H7 (cell line): ENCODE data around the gene HMG20A. TPM values are rescaled to one million over a fixed set of nuclear protein-coding genes. Genes with fewer than 3 reads are reported as not detected.
A peak's percentile ranks its signal among the peaks of the same experiment; 100 is the strongest.

ENCODE experiments used
- DNase-seq: peaks from one replicate; pipeline ENCODE4 v3.0.0; 2012
- H3K27me3 ChIP-seq: 2 replicates; pipeline ENCODE4 v1.6.0; 2011; ENCODE audit warnings: mild to moderate bottlenecking, low read length; ENCODE audit not compliant: control insufficient read depth, insufficient read depth
- H3K36me3 ChIP-seq: replicated peaks from 2 replicates; pipeline ENCODE4 v1.5.1; 2011; ENCODE audit warnings: low read length; ENCODE audit not compliant: control insufficient read depth, insufficient read depth
- H3K4me3 ChIP-seq: 2 replicates; pipeline ENCODE4 v1.5.1; 2011; ENCODE audit warnings: low read depth, mild to moderate bottlenecking, control low read depth, low read length, moderate library complexity; ENCODE audit not compliant: insufficient read depth
- total RNA-seq: library from RNA; depleted of rRNA; stranded (reverse); fragments of >200 nt; shearing (Covaris generic); gene quantifications from 2 replicates; pipeline ENCODE4 v1.2.3, GENCODE V29; 2014

Gene HMG20A
- total RNA-seq, 1 experiment from 2014 or later: 41.0 TPM

GRCh38 chr15:77514641-77515402 is 94.1 kb downstream of the HMG20A start:
- Histone ChIP-seq H3K27me3 (no peaks in the 10 kb centered on the region), H3K36me3 (no peaks in the 10 kb centered on the region), H3K4me3 (no peak overlapping the region)
- DNase-seq: peak; percentile 30

DNA sequence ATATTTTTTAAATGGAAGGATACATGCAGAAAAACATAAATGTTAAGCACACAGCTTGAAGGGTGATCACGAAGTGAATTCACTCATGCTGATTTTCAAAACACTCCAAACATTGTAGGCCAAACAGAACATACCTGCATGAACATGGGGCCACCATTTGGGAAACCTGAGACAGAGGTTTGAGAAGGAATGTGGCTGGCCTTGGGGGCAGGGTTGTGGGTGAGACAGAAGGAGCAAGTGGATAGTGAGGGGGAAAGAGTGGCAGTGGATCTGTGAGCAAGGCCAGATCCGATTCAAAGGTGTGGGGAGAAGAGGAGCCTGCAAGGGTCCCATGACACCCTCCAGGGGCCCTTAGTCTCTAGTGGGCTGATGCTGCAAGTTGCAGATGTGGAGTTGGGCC is 94.9 kb downstream of the HMG20A start:
- no peak overlapping the region for H3K4me3 ChIP-seq
- no peaks in the 10 kb centered on the region for H3K36me3 ChIP-seq
- H3K27me3 ChIP-seq: no peaks in the 10 kb centered on the region
- peak; percentile 21 for DNase-seq

GRCh38 chr15:77516076-77516475 is 95.4 kb downstream of the HMG20A start:
- DNase-seq: no peak
- no peak overlapping the region for H3K4me3 ChIP-seq

DNA sequence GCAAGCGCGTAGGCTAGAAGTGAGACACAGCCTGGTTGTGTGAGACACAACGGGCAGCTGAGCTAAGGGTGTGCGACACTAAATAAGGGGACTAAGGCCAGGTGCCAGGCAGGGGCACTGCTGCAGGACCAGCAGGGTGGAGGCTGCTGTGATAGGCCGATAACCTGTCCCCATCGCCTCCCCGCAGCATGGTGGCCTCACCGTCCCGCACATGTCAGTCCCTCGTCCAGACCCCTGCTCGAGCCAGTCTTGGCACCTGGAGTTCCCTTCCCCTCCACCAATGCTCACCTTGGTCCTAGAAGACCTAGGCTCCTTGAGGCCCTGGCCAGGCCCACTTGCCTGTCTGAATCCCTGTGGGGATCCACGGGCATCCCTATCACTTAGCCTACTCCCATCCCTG is 96.1 kb downstream of the HMG20A start:
- Histone ChIP-seq H3K4me3 (no peak overlapping the region), H3K27me3 (no peaks in the 10 kb centered on the region), H3K36me3 (no peaks in the 10 kb centered on the region)
- peak; percentile 4 for DNase-seq

More at GRCh38 chr15:77516076-77516475, 95.4 kb downstream of the HMG20A start:
- Histone ChIP-seq H3K27me3 (no peaks in the 10 kb centered on the region), H3K36me3 (no peaks in the 10 kb centered on the region)

- Histone ChIP-seq H3K36me3 (no peaks in the 10 kb centered on the region), H3K27me3 (no peaks in the 10 kb centered on the region), H3K4me3 (no peak overlapping the region)
- DNase-seq: peak; percentile 9
Observed at GRCh38 chr15:77517579-77517978, 96.9 kb downstream of the HMG20A start.

DNA sequence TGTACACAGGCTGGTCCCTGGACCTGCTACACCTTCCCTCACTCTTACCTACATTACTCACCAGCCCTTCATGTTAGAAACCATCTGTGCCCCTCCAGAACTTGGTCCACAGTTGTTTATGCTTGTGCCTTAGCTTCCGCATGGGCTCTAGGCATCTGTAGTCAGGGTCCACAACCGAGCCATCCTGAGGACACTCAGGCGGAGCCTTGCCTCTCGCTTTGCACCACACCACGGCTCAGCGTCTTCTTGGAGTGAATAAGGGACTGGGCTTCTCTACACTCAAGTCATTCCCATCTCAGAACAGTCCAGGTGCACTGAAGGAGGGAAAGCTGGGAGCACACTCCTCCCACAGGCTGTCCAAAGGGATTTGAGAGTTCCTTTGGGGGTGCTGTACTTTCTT is 97.8 kb downstream of the HMG20A start:
- DNase-seq: peak; percentile 10
- no peaks in the 10 kb centered on the region for H3K27me3 ChIP-seq
- H3K36me3 ChIP-seq: no peaks in the 10 kb centered on the region
- H3K4me3 ChIP-seq: no peak overlapping the region

- Histone ChIP-seq H3K36me3 (no peaks in the 10 kb centered on the region), H3K4me3 (no peak overlapping the region), H3K27me3 (no peaks in the 10 kb centered on the region)
- DNase-seq: no peak
Observed at GRCh38 chr15:77519540-77519939, 98.9 kb downstream of the HMG20A start.

DNA sequence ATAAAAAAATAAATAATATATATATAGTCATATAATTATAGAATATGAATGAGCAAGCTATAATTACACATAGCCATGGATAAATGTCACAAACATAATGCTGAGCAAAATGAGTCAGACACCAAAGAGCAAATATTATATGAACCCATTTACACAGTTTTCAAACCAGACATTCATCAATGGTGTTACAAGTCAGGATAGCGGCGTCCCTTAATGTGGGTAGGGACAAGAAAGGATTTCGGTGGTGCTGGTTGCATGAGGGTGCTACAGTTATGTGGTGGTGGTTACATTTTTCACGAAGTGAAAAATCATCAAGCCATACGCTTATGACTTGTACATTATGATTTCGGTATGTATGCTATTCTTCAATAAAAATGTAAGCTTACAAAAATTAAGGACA is 100.5 kb downstream of the HMG20A start:
- Histone ChIP-seq H3K27me3 (0 out of 2 replicates have a peak, but pooled peaks cover 2% of the 10 kb centered on the region), H3K4me3 (no peak overlapping the region), H3K36me3 (no peaks in the 10 kb centered on the region)
- no peak for DNase-seq

DNA sequence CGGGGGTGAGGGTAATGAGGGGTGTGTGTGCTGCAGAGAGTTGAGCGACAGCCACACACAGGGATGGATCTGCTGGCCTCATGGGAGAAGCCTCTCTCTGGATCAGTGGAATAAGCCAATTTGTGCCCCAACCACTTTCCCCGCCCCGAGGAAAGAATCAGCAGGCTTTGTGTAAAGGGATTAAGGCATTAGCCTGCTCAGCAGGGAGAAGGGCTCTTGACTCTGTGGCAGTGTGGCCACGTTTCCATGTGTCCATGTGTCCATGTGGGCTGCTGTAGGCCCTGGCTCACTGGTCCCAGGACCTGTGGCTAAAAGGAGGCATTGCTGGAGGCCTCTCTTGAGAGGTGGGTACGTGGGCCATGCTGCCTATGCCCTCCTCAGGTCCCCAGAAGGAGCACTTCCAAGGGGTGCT is 104.7 kb downstream of the HMG20A start:
- peak; percentile 51 for DNase-seq
- H3K36me3 ChIP-seq: no peaks in the 10 kb centered on the region
- H3K27me3 ChIP-seq: peaks cover 2% of the 10 kb centered on the region
- no peak overlapping the region for H3K4me3 ChIP-seq

GRCh38 chr15:77525907-77526594 is 105.4 kb downstream of the HMG20A start:
- DNase-seq: no peak
- no peak overlapping the region for H3K4me3 ChIP-seq
- peaks cover 2% of the 10 kb centered on the region for H3K27me3 ChIP-seq
- H3K36me3 ChIP-seq: no peaks in the 10 kb centered on the region

DNA sequence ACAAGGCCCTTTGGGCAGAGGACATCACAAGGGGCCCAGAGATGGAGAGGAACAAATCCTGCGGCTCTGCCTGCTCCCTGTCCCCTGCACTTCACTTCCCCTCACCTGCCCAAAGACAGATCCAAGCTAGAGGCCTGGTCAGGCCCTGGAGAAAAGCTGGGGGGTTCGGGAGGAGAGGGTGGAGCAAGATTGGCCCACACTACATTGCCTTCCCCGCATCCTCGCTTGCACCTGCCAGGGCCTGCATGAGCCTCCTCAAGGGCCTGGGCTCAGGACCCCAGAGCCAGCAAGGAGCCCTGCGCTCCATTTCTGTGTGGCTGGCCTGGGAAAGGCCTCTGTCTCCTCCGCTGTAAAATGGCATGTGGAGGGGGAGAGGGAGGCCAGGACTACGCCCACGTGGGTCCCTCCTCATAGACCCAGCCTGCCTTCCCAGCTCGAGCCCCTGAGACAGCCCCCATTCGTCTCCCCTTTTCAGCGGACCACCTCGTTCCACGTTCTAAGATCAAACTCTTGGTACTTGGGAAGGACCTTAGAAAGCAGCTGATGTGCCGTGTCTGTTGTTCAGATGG is 106.0 kb downstream of the HMG20A start:
- DNase-seq: no peak
- peaks cover 2% of the 10 kb centered on the region for H3K27me3 ChIP-seq
- no peak overlapping the region for H3K4me3 ChIP-seq
- H3K36me3 ChIP-seq: no peaks in the 10 kb centered on the region

DNA sequence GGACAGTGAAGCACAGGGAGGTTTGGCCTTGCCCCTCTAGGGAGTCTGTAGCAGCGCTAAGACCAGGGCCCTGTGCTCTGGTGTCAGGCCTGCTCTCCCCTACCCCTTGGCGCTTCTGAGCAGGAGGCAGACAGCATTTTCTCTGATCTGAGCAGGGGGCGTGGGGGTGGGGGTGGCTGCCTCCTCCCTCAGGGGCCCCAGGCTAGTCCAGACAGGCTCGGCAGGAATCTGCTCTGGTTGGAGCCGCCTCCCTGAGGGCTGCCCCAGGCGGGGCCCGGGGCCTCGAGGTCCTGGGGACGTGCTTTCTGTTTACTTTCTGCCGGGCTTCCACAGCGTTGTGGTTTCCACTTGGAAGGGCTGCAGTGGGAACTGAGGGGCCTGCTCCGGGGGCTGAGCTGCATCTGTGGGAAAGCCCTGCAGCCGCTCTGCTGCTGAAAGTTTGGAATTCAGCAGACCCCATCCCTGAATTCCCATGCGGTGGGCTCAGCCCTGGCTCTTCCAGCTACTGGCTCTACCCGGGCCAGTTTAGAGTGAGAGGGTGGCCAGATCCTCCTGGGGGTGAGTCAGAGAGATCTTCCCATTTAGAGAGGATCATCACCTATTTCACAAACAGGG is 106.6 kb downstream of the HMG20A start:
- H3K36me3 ChIP-seq: no peaks in the 10 kb centered on the region
- H3K4me3 ChIP-seq: no peak overlapping the region
- peak; percentile 82 for DNase-seq
- H3K27me3 ChIP-seq: peaks cover 2% of the 10 kb centered on the region

- H3K4me3 ChIP-seq: no peak overlapping the region
- DNase-seq: no peak
- H3K27me3 ChIP-seq: peaks cover 2% of the 10 kb centered on the region
- no peaks in the 10 kb centered on the region for H3K36me3 ChIP-seq
Observed at GRCh38 chr15:77527831-77528231, 107.1 kb downstream of the HMG20A start.

GRCh38 chr15:77528290-77528967 is 107.7 kb downstream of the HMG20A start:
- Histone ChIP-seq H3K27me3 (peaks cover 2% of the 10 kb centered on the region), H3K36me3 (no peaks in the 10 kb centered on the region), H3K4me3 (no peak overlapping the region)
- no peak for DNase-seq
